ENCODE data around the gene ATP1B1.
"Not testable (repeated sequence)": the region's sequence is repeated elsewhere in the genome, so short reads cannot be mapped to it uniquely, and the experiment has no call there.

The ATP1B1 gene

DNA sequence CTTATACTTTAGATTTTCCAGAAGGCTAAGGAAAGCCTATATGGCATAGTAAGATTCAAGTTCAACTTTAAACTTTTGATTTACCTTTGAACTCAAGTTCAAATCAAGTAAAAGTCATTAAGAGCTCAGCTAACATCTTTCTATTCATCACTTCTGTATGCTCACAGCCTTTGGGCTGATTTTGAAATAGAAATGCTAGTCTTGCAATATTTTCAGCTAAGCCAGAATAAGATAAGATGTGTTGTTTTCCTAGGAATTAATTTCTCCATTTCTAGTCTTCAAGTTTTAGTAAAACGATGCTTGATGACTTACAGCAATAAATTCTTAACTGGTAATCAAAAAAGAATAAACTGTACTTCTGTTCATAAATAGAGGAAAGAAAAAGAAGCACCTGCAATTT, 35.6 kb downstream of the ATP1B1 start:
- no peak for DNase-seq (ENCODE audit: low spot score)

DNA sequence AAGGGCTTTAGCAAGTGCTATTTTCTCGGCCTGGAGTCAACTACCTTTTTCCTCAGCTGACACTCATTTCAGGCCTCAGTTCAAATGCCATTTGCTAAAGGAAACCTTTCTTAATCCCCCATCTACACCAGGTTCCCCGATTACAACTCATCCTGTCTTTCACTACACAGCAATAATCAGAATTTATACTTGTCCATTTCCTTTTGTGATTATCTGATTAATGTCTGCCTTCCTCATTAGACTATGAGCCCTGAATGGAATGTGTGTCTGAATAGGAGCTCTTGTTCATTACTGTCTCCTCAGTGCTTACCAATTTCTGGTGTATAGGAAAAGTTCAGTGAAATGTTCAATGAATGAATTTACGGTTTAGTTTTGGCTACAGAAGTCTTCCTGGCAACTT, 36.9 kb downstream of the ATP1B1 start:
- DNase-seq (ENCODE audit: low spot score), result no peak

DNA sequence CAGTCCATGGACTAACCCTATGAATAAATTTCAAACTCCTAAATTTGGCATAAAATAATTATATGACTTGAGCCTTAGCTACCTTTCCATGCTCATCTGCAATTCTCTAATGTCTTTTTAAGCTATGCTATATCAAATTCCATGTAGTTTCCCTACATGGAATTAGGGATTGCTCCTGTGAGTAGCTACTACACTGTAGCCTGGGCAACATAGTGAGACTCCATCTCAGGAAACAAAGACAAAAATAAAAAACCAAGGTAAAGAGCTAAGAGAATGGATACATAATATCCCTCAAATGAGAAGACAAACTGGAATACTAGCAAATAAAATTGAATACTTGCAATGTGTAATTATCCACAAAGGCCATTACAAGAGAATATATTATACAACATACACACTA, 37.5 kb downstream of the ATP1B1 start:
- DNase-seq (ENCODE audit: low spot score), result no peak

DNA sequence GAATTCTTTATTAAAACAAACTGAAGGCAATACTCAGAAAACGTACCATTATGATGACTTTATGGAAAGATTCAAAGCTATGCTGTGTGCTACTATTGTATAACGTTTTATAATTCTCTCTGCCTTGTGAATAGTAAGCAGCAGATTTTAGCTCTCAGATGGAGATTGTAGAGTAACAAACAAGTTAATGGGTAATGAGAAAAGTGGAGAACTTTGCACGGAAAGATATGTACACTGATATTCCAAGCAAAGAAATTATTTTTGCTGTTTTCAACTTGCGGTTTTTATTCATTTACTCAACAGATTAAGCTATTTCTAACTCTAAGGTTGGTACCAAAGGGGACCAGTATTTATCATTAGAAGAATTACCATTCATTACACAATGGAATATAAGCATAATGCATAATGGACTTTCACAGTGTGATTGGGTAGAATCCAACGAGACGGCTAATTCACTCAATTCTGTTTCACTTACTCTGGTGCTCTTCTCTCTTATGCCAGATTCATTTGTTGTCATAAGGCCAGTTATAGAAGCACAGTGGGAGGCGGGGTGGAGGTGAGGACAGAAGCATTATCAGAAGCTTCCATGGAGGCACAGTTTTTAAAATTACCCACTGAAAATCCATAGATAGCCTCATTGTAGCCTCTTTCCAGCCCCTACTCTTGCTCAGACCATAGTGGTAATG, 38.6 kb downstream of the ATP1B1 start:
- no peak for DNase-seq (ENCODE audit: low spot score)

DNA sequence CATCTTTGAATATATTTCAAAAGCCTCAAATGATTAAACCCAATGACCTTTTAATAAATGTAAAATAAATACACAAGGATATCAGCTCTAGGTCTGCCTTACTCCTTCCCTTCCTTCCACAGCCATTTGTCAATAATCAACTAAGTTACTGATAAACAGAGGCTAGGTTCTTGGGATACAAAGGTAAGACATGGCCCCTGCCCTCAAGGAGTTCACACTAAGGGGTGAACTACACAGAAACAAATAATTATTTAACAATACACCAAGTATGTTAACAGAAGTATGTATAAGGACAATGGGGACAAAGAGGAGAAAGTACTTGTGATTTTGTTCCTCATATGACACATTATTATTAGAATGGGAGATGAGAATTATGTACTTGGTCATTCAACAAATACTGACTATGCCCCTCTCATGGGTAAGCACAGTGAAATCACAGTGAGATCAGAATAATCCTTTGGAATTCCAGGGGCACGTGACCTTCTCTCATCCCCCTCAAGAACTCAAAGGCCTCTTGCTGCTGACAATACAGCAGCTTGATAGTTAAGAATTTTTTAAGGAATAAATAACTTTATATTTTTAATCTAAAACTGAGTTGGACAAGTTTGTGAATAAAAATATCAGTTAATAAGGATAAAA, 40.2 kb downstream of the ATP1B1 start:
- no peak for DNase-seq (ENCODE audit: low spot score)

DNA sequence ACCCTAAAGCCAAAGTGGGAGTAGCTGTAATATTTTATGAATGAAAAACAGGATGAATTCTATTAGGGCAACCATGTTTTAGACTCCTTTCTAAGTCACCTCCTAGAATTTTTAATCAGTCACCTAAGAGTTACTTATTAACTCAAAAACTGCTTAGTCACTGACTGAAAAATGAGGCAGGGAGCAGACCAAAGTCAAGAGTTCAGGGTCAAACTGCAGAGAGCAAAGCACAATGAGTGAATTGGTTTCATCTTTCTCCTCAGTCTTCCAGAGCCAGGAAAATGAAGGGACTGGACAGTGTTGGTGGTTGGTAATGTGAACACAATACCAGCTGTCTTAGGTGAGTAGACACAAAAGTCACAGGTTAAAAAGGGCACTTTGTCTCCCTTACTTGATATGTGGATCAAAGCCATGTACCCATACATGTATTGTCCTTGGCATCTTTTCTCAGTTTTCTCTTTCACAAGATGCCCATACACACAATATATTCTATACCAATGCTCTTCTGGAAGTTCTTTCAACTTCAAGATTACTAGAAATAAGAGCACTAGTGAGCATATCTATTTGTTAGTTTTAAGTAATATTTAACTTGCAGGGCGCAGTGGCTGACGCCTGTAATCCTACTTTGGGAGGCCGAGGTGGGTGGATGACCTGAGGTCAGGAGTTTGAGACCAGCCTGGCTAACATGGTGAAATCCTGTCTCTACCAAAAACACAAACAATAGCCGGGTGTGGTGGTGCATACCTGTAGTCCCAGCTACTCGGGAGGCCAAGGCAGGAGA, 42.2 kb downstream of the ATP1B1 start:
- no peak for DNase-seq (ENCODE audit: low spot score)

DNA sequence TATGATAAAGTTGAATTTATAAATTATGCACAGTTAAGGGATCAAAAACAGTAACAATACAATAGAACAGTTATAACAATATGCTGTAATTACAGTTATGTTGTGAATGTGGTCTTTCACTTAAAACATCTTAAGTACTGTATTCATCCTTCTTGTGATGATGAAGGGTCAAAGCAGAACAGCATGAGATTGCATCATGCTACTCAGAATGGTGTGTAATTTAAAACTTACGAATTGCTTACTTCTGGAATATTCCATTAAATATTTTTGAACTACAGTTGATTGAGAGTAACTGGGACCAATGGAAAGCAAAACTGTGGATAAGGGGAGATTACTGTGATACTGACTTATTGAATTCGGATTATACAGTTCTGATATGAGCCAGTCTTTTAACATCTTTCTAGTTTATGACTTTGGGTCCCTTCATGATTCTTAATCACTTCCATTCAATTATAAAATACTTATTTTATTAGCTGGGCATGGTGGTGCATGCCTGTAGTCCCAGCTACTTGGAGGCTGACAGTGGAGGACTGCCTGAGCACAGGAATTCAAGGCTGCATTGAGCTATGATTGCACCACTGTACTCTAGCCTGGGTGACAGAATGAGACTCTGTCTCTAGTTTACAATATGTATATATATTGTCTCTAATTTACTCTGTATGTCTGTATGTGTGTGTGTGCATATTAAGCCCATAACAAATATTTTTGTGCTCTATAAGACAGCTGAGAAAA, 43.2 kb downstream of the ATP1B1 start:
- no peak for DNase-seq (ENCODE audit: low spot score)

DNA sequence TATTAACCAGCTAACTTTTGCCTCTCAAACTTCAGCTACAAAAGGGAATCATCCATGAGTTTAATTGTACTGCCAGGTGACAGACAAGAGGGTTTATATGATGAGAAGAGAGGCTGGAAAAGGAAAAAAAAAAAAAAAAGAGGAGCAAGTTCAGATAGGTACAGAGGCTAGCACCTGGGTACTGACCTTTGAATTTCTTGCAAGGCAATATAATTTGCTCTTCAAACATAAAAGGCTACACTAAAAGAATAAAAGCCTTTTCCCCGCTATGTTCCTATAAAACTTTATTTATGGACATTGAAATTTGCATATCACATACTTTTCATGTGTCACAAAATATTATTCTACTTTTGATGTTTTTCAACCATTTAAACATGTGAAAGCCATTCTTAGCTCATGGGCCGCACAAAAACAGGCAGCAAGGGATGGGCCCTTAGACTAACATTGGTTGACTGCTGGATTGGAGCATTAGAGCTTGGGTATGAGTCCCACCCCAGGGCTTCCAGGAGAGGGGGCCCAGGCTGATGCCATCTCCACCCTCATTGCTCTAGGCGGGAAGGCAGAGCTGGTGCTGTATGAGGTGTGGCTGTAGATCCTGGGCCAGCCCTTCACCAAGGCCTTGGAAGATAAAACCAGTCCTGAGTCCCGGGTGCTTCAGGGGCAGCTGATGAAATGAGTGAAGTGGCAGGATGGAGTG, 44.3 kb downstream of the ATP1B1 start:
- DNase-seq (ENCODE audit: low spot score), result no peak

DNA sequence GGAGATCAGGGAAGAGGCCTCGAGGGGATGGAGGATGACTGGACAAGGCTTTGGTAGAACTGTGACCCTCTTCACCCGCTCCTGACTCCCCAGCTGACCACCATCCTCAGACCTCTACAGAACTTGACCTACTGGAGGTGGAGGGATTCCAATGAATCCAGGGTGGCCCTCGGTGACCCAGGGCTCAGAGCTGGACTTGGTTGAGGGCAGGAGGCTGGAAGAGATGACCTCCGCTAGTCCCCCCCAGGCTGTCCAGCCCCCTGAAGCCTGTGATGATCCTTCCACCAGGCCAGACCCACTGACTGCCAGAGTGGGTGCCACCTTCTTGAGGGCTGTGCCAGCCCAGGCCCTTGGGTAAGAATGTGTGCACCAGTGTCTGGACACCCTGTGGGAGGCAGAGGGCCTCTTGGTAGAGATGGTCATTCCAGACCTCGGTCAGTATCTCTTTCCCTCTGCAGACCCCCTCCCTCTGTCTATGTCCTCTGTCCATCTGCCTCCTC, 44.9 kb downstream of the ATP1B1 start:
- DNase-seq (ENCODE audit: low spot score), result no peak

DNA sequence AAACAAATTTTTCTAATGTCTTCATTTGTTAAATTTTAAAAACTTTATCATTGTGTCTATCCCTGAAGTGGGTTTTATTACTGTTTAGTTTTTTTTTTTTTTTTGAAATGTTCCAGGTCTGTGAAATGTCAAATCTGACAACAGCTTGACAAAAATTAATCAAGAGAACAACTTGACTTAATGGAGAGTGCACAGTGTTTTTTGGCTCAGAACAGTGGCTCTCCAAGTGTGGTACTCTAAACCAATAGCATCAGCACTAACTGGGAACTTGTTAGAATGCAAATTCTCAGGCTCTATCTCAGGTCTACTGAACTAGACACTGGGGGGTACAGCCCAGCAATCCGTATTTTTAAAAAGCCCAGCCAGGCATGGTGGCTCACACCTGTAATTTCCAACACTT, 49.2 kb downstream of the ATP1B1 start:
- DNase-seq (ENCODE audit: low spot score), result no peak

DNA sequence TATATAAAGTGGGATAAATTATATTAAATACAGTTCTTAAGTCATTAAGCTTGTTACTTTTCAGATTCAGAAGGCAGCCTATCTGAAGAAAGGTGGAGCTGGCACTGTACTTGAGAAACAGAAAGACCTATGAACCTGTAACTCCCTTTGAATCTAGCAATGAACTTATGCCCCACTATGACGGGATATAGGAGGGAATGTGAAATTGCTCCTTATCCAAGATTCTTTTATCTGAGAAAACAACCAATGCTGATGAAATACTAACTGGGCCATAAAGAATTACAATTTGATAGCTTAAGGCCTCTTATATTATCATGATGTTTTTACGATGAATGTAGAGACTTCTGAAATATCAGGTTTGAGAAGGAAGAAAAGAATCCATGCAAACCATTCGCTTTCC, 50.1 kb downstream of the ATP1B1 start:
- no peak for DNase-seq (ENCODE audit: low spot score)

DNA sequence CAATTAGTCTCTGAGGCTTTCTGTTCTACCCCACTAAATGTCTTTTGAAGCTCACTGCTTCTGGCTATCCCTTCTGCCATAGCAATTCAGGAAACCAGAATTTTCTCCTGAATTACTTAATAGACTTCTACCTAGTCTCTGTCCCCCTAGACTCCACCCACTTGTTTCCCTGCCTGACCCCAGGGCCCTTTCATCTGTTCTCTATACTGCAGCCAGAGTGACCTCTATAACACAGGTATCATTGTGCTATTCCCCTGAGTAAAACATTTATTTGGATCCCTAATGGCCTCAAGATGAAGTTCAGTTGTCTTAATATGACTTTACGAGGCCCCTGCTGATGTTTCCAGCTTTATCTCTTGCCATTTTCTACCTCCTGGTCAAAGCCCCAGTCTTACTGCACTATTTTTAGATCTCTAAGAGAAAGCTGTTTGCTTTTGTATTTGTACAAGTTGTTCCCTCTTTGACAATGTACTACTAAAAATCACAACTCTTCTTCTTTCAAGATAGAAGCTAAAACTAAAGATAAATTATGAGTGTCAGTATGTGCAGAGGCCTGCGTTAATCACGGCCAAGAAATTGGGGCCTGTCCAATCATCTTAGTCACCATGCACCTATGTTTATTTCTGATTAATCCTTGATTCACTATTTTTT, 54.5 kb downstream of the ATP1B1 start:
- no peak for DNase-seq (ENCODE audit: low spot score)

DNA sequence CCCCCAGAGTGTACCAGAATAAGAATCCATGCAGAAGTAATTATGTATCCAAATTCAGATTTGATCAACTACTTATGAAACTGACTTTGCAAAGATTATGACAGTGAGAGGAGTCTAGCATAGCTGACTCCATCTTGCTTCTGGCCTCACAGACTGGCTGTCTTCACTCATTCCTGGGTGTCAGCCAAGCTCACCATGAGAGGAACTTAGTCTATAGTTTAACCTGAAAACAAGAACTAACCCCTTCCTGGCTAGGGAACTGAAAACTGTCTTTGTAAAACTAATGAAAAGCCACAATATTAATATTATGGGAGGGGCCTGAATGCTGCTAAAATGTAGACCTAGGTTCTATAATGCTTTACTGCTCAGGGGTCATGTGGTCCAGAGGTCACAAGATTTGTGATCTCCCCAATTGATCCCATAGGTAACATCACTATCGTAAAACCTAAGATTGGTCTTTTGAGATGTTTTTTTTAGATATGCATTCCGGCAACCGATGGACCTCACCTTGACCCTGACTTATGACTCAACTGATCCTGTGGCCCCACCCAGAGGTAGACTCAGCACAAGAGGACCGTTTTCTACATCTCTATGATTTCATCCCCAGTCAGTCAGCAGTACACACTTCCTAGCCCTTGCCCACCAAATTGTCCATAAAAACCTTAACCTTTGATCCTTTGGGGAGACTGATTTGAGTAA, 55.2 kb downstream of the ATP1B1 start:
- DNase-seq (ENCODE audit: low spot score), result no peak

DNA sequence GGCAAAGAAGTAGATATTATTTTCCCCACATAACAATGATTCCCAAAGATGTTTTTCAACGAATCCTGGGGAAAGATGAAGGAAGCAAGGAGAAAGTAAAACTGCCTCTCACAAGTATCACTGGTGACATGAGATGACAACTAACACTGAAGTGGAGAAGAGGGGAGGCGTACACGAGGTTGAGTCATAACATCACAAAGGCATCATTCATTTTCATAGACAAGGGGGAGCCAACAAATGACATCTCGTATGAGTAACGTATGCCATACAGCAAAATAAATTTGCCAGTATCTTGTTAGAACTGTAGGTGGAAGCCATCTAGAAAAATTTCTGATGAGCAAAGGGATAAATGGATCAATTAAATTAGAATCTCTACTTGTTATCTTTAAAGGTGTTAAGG, 56.6 kb downstream of the ATP1B1 start:
- DNase-seq (ENCODE audit: low spot score), result no peak

DNA sequence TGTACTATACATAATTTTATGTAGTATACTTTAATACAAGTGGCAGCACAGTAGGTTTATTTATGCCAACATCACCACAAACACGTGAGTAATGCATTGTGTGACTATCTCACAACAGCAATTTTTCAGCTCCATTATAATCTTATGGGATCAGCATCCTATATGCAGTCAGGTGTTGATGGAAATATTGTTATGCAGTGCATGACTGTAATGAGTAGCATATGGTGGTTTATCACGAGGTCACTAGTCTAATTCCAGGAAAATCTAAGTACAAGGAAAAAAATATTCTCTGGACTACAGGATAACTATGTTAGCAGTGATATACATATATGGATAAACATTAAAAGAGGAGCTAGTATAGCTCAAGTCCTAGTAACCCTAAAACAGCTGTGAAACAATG, 69.0 kb downstream of the ATP1B1 start:
- no peak for DNase-seq (ENCODE audit: low spot score)

DNA sequence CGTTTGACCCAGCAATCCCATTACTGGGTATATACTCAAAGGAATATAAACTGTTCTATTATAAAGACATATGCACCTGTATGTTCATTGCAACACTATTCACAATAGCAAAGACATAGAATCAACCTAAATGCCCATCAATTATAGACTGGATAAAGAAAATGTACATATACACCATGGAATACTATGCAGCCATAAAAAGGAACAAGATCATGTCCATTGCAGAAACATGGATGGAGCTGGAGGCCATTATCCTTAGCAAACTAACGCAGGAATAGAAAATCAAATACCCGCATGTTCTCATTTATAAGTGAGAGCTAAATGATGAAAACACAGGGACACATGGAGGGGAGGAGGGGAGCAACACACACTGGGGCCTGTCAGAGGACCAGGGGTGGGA, 72.9 kb downstream of the ATP1B1 start:
- DNase-seq (ENCODE audit: low spot score), result not testable (repeated sequence)

DNA sequence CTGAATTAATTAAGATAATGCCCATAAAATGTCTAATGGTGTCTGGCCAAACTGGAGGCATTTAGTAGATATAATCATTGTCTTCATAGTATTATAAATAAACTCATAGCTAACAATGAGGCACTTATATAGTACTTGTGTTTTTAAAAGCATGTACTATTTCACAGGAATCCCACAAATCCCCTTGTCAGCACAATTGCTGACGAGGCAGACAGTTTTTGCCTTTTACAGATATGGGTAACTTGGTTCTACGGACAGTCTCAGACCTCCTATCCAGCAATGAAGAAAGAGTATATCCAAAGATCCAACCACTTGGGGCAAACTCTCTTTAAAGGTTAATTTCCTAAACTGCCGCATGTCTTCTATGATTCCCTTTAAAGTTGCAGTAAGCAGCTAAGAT, 73.7 kb downstream of the ATP1B1 start:
- no peak for DNase-seq (ENCODE audit: low spot score)

Data from GM03348 (cell line).